Thyroid gland (tissue), 4 donors: ENCODE data around the gene RGS4. TPM values are rescaled to one million over a fixed set of nuclear protein-coding genes. Genes with fewer than 3 reads are reported as not detected.

Experiments
- DNase-seq, 2 donors: peaks; one replicate each; pipeline ENCODE4 v3.0.0-alpha.2; 2019
- H3K27ac ChIP-seq, 3 donors: fragments of 200-600 bp; sonication (generic); 1 replicate in 2 of 3; 2 replicates in 1 of 3; pipeline ENCODE4 v1.5.1; 2016 to 2019; ENCODE audit warnings: mild to moderate bottlenecking in 1 of 3, moderate library complexity in 1 of 3
- H3K27me3 ChIP-seq: fragments of 200-600 bp; sonication (generic); one replicate; pipeline ENCODE4 v1.5.1; 2019
- H3K36me3 ChIP-seq, 2 donors: fragments of 200-600 bp; sonication (generic); one replicate each; pipeline ENCODE4 v1.5.1; 2016 to 2019
- H3K4me1 ChIP-seq, 2 donors: fragments of 200-600 bp; sonication (generic); one replicate each; pipeline ENCODE4 v1.5.1; 2017 to 2019
- H3K4me3 ChIP-seq, 3 donors: fragments of 200-600 bp; sonication (generic); replicated peaks in 1 of 3; 1 replicate in 2 of 3; 2 replicates in 1 of 3; pipeline ENCODE4 v1.5.1; 2016; ENCODE audit warnings: mild to moderate bottlenecking in 1 of 3
- H3K9me3 ChIP-seq: fragments of 200-600 bp; sonication (generic); one replicate; pipeline ENCODE4 v1.5.1; 2017
- POLR2A ChIP-seq, 2 donors: fragments of 450-650 bp; IDR thresholded peaks; one replicate each; pipeline ENCODE4 v1.6.1; 2017; ENCODE audit warnings: antibody characterized with exemption in 2 of 2, mild to moderate bottlenecking in 2 of 2, moderate library complexity in 1 of 2
- WGBS, 2 donors: methylation state at CpG; one replicate each; pipeline ENCODE4 v1.1.5; 2017; 5-methylcytosine and 5-hydroxymethylcytosine counted together
- intact Hi-C: fragments of 100-400 bp; cut with DNase I; formaldehyde crosslinking; loops from one replicate; pipeline ENCODE4 v1.15.1; 2023
- total RNA-seq, 4 donors: library from RNA; depleted of rRNA; stranded (reverse); fragments of >200 nt; gene quantifications; one replicate each; pipeline ENCODE4 v1.2.3, GENCODE V29; 2016
- TF ChIP-seq, protein P1 (sequence below), 6 experiments: fragments of 200-600 bp in 3 of 6; fragments of 450-650 bp in 3 of 6; sonication (generic) in 3 of 6; IDR thresholded peaks; one replicate each; pipeline ENCODE4 v1.5.1; 2016 to 2019; ENCODE audit warnings: antibody characterized with exemption in 6 of 6, mild to moderate bottlenecking in 2 of 6, inconsistent platforms in 1 of 6, moderate library complexity in 1 of 6

The RGS4 gene
- total RNA-seq, 4 donors from 2014 or later: 1.8 to 10.5 (median 3.7) TPM

DNA sequence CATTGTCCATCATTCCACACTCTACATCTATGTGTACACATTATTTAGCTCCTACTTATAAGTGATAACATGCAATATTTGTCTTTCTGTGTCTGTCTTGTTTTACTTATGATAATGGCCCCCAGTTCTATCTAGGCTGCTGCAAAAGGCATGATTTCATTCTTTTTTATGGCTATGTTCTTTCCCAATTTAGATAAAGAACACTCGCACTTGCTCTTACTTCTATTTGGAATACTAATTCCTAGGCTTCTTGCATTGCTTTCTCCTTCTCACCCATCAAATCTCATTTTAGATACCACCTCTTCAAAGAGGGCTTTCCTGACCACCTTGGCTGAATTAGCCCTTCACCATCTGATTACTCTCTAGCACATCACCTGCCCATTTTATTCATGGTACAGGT lies 3.0 kb upstream of the RGS4 start:
- 94 to 96% methylated on average over 1 of the region's 1 CpG for WGBS, 2 donors
- Histone ChIP-seq H3K27ac (no peak overlapping the region), H3K36me3 (no peaks in the 10 kb centered on the region), H3K27me3 (peaks cover 5% of the 10 kb centered on the region), H3K4me3 (no peak overlapping the region), H3K9me3 (no peaks in the 10 kb centered on the region), H3K4me1 (no peaks in the 10 kb centered on the region)
- intact Hi-C loops: loop anchor here (10.0 kb wide), 2 partner anchors 99 to 191 kb away; no protein-coding TSS in a partner anchor
- TF ChIP-seq POLR2A (IDR thresholded peaks at IDR 0.05): no peak
- TF ChIP-seq, protein P1, sequence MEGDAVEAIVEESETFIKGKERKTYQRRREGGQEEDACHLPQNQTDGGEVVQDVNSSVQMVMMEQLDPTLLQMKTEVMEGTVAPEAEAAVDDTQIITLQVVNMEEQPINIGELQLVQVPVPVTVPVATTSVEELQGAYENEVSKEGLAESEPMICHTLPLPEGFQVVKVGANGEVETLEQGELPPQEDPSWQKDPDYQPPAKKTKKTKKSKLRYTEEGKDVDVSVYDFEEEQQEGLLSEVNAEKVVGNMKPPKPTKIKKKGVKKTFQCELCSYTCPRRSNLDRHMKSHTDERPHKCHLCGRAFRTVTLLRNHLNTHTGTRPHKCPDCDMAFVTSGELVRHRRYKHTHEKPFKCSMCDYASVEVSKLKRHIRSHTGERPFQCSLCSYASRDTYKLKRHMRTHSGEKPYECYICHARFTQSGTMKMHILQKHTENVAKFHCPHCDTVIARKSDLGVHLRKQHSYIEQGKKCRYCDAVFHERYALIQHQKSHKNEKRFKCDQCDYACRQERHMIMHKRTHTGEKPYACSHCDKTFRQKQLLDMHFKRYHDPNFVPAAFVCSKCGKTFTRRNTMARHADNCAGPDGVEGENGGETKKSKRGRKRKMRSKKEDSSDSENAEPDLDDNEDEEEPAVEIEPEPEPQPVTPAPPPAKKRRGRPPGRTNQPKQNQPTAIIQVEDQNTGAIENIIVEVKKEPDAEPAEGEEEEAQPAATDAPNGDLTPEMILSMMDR (IDR thresholded peaks at IDR 0.05): no peak
- DNase-seq: no peak

DNA sequence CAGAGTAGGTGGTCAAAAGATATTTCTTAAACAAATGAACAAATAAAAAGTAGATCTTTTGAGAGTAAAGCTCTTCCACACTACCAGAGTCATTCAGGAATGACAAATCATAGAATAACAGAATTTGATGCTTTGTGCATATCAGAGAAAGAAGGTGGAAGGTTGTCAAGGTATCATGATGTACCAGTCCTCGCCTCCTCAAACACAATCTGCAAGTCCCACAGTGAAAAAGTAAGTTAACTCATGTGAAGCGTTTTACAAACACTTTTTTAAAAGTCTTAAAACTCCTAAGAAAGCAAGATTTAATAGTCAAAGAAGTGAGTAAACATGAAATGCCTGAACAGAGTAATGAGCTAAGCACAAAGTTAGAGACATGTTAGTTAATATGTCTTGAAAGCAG lies 2.5 kb upstream of the RGS4 start:
- intact Hi-C loops: loop anchor here (10.0 kb wide), 2 partner anchors 98 to 192 kb away; no protein-coding TSS in a partner anchor
- Histone ChIP-seq H3K4me3 (no peak overlapping the region), H3K4me1 (no peaks in the 10 kb centered on the region), H3K27ac (no peak overlapping the region), H3K27me3 (peaks cover 5% of the 10 kb centered on the region), H3K36me3 (no peaks in the 10 kb centered on the region), H3K9me3 (no peaks in the 10 kb centered on the region)
- WGBS, 2 donors: 90% methylated on average over 2 of the region's 2 CpGs
- DNase-seq: no peak
- TF ChIP-seq POLR2A (IDR thresholded peaks at IDR 0.05): no peak
- TF ChIP-seq, protein P1 (IDR thresholded peaks at IDR 0.05): no peak

DNA sequence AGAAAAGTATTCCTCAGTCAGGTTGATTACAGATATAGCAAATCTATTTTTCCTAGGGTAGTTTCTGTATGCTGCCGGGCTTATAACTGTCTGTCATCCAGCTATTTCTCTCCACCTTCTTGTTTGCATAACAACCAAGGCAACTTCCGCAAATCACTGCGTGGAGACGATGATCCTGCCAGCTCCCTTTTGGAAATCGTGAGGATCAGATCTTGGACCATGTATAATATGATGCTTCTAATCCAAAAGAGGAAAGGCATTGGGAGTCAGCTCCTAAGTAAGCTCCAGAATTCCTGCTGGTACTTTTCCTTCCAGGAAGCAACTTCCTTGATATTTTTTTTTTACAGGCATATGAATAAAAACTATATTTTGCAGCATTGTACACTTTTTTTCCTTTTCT lies 445 bp upstream of the RGS4 start:
- Histone ChIP-seq H3K9me3 (no peaks in the 10 kb centered on the region), H3K4me1 (no peaks in the 10 kb centered on the region), H3K36me3 (no peaks in the 10 kb centered on the region), H3K27me3 (peaks cover 5% of the 10 kb centered on the region), H3K4me3 (no peak overlapping the region), H3K27ac (no peak overlapping the region)
- DNase-seq: no peak
- no peak for TF ChIP-seq POLR2A (IDR thresholded peaks at IDR 0.05)
- TF ChIP-seq, protein P1 (IDR thresholded peaks at IDR 0.05): no peak
- intact Hi-C loops: loop anchor here (10.0 kb wide), 2 partner anchors 96 to 194 kb away; no protein-coding TSS in a partner anchor
- WGBS, 2 donors: 36 to 37% methylated on average over 5 of the region's 5 CpGs

DNA sequence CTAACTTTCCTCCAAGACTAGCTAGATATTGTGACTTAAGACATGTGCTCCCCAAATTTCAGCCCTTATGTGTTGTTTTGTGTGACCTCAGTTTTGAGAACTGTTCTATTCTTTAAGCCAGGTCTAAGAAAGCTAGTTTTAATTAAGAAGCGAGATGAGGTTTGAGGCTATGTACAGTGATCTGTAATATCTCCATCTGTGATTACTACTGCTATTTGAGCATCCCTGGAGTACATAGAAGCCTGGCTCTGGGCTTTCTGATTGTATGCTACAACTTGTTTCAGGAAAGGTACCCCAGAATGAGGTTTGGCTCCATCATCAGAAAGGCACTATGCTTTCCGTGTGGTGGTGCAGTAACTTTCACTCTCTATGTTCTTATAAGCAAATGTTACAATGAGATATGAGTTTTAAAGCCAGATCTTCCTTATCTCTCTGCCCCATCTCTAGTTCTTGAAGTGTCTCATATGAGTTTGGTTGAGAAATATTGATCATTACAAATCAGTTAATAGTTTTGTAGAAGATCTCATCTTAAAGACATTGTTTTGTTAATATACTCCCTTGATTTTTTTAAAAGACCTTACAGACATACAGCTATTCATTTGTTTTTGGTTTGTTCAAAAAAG lies 605 bp downstream of the RGS4 start:
- no peak for DNase-seq
- H3K9me3 ChIP-seq: no peaks in the 10 kb centered on the region
- no peak for TF ChIP-seq POLR2A (IDR thresholded peaks at IDR 0.05)
- TF ChIP-seq, protein P1 (IDR thresholded peaks at IDR 0.05): no peak
- H3K27me3 ChIP-seq: peaks cover 5% of the 10 kb centered on the region
- intact Hi-C loops: loop anchor here (10.0 kb wide), 2 partner anchors 95 to 195 kb away; no protein-coding TSS in a partner anchor
- no peak overlapping the region for H3K4me3 ChIP-seq
- WGBS, 2 donors: 65 to 75% methylated on average over 2 of the region's 2 CpGs
- no peaks in the 10 kb centered on the region for H3K4me1 ChIP-seq
- no peaks in the 10 kb centered on the region for H3K36me3 ChIP-seq
- H3K27ac ChIP-seq: no peak overlapping the region

DNA sequence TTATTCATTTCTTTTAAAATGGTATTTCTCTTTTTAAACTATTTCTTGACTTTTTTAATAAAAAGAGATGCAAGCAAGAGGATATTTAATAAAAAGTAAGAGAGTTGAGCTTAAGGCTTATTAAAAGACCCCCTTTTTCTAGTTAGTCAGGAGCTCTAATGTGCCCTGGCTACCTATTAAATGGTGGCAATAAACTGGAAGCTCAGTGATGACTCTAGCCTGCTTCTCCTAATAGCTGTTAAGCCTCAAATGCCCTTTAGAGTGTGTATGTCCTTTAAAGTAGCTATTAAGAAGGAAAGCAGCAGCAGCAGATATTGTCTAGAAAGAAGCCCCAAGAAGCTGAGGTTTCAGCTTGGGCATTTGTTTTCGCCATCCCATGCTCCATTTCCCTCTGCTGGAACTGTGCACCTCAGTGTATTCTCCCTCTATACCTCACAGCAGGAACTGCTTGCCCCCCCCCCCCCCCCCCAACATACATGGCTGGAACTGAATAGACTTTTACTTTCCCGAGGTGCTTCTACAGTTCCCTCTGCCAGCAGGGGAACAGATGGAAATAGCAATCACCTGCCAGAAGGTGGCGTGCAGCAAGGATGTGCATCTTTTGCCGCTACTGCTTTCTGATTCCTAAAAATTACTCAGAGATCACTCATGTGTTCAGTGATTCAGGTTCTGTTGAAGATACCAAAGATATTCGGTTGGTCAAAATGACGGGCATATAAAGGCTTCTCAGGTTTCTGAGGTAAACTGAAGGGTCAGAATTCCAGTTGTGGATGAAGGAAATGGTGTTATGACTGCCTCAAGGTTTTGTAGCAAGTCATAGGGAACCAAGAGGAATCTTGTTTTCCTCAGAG lies 2.5 kb downstream of the RGS4 start:
- DNase-seq: peak; percentile 49 to 55
- H3K4me1 ChIP-seq: no peaks in the 10 kb centered on the region
- H3K36me3 ChIP-seq: no peaks in the 10 kb centered on the region
- no peak overlapping the region for H3K4me3 ChIP-seq
- no peaks in the 10 kb centered on the region for H3K9me3 ChIP-seq
- WGBS, 2 donors: 6 to 16% methylated on average over 6 of the region's 6 CpGs
- TF ChIP-seq, protein P1 (IDR thresholded peaks at IDR 0.05): peak in 5 of 6 experiments; percentile 40 to 69 (median 47)
- no peak for TF ChIP-seq POLR2A (IDR thresholded peaks at IDR 0.05)
- intact Hi-C loops: no loop called here
- no peak overlapping the region for H3K27ac ChIP-seq
- H3K27me3 ChIP-seq: peaks cover 5% of the 10 kb centered on the region
